PC-3 (cell line): Measurements from ENCODE around the gene GSTT2B. TPM values are rescaled to one million over a fixed set of nuclear protein-coding genes. Genes with fewer than 3 reads are reported as not detected.

Source experiments
- ATAC-seq: fragments of 200-7000 bp; cut with Tn5 transposase; 2 replicates; pipeline ENCODE4 v1.9.1; 2020; ENCODE audit warnings: mild to moderate bottlenecking, moderate library complexity
- BruUV-seq: library from RNA; stranded (reverse); fragments of 400-500 nt; replicated peaks from 2 replicates; lab custom pipeline; 2021; lab: Mats Ljungman, UMichigan
- CTCF ChIA-PET: fragments of 300-600 bp; sonication (Branson Sonifier 250); formaldehyde crosslinking; loops from one replicate; lab custom pipeline; 2022; ENCODE audit warnings: antibody characterized with exemption; lab: Charles Lee
- POLR2A ChIA-PET: fragments of 300-600 bp; sonication (Branson Sonifier 250); formaldehyde crosslinking; loops from one replicate; lab custom pipeline; 2022; ENCODE audit warnings: antibody characterized with exemption; ENCODE audit not compliant: unreplicated experiment; lab: Charles Lee
- DNase-seq: peaks from one replicate; pipeline ENCODE4 v3.0.0-alpha.2; 2015
- H2AFZ ChIP-seq: fragments of 300-600 bp; sonication (generic); 2 replicates; pipeline ENCODE4 v1.6.0; 2016; ENCODE audit warnings: antibody characterized with exemption, low read length
- H3F3A ChIP-seq: fragments of 300-600 bp; sonication (generic); one replicate; pipeline ENCODE4 v1.6.0; 2017; ENCODE audit warnings: antibody characterized with exemption, low read length, control low read depth, mild to moderate bottlenecking; ENCODE audit not compliant: unreplicated experiment
- H3K27ac ChIP-seq: fragments of 300-600 bp; sonication (generic); 2 replicates; pipeline ENCODE4 v1.5.1; 2016; ENCODE audit warnings: mild to moderate bottlenecking, low read length
- H3K27me3 ChIP-seq: fragments of 300-600 bp; sonication (generic); 2 replicates; pipeline ENCODE4 v1.6.1; 2016; ENCODE audit warnings: low read length, mixed read lengths
- H3K36me3 ChIP-seq: fragments of 300-600 bp; sonication (generic); 2 replicates; pipeline ENCODE4 v1.6.1; 2016; ENCODE audit warnings: low read depth, mixed run types, low read length, mixed read lengths
- H3K4me1 ChIP-seq: fragments of 300-600 bp; sonication (generic); 2 replicates; pipeline ENCODE4 v1.5.1; 2016; ENCODE audit warnings: low read length; ENCODE audit not compliant: insufficient read depth
- H3K4me2 ChIP-seq: fragments of 300-600 bp; sonication (generic); 2 replicates; pipeline ENCODE4 v1.6.0; 2016; ENCODE audit warnings: low read length
- H3K4me3 ChIP-seq: fragments of 300-600 bp; sonication (generic); 2 replicates; pipeline ENCODE4 v1.5.1; 2016; ENCODE audit warnings: mild to moderate bottlenecking, low read length, mixed read lengths
- H3K79me2 ChIP-seq: fragments of 300-600 bp; sonication (generic); 2 replicates; pipeline ENCODE4 v1.6.1; 2017; ENCODE audit warnings: low read length, mixed read lengths
- H3K9ac ChIP-seq: fragments of 300-600 bp; sonication (generic); 2 replicates; pipeline ENCODE4 v1.6.0; 2016; ENCODE audit warnings: mild to moderate bottlenecking, low read length
- H3K9me2 ChIP-seq: fragments of 300-600 bp; sonication (generic); replicated peaks from 2 replicates; pipeline ENCODE4 v1.6.1; 2016; ENCODE audit warnings: mixed run types, low read length, mixed read lengths
- H3K9me3 ChIP-seq: fragments of 300-600 bp; sonication (generic); 2 replicates; pipeline ENCODE4 v1.6.1; 2016; ENCODE audit warnings: low read length, mixed read lengths
- H4K20me1 ChIP-seq: fragments of 300-600 bp; sonication (generic); 2 replicates; pipeline ENCODE4 v1.6.1; 2016; ENCODE audit warnings: low read length, mixed read lengths
- EZH2 ChIP-seq: fragments of 300-600 bp; sonication (generic); IDR thresholded peaks from one replicate; pipeline ENCODE4 v1.6.1; 2017; ENCODE audit warnings: antibody characterized with exemption, mild to moderate bottlenecking, low read length; ENCODE audit not compliant: unreplicated experiment
- EZH2phosphoT487 ChIP-seq: fragments of 300-600 bp; sonication (generic); IDR thresholded peaks from 2 replicates; pipeline ENCODE4 v1.6.1; 2018; ENCODE audit warnings: mild to moderate bottlenecking, antibody characterized with exemption, low read length, borderline replicate concordance
- intact Hi-C: fragments of 100-400 bp; cut with micrococcal nuclease; formaldehyde crosslinking; loops from 2 replicates; pipeline ENCODE4 v1.9.0; 2023
- total RNA-seq: library from RNA; depleted of rRNA; stranded (reverse); fragments of >200 nt; gene quantifications from 2 replicates; pipeline ENCODE4 v1.2.3, GENCODE V29; 2014
- TF ChIP-seq, protein P1 (sequence below): fragments of 300-600 bp; sonication (generic); conservative IDR thresholded peaks from 2 replicates; pipeline ENCODE4 v1.5.1; 2017; ENCODE audit warnings: antibody characterized with exemption, low read depth, mild to moderate bottlenecking, low read length

Gene GSTT2B
- total RNA-seq, 1 experiment from 2014 or later: 3.2 TPM

DNA sequence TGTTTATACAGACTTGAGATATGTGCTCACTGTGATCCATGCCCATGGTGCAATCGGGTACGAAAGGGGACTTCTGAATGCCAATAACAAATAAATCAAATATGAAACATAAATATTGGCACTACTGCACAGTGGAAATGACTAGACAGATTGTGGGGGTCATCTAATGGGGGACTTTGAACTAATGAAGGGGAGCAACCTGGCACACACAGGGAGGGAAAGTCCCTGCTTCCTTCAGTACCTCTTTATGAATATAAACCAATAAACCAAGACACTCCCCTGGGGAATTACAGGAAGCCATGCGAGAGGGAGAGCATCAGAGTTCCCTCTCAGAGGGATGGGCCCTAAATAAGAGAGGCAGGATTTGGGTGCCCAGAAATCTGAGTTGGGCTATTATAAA lies 45.7 kb downstream of the GSTT2B start:
- Histone ChIP-seq H3K36me3 (no peaks in the 10 kb centered on the region), H3K9ac (no peak overlapping the region), H3K27me3 (no peaks in the 10 kb centered on the region), H3K9me3 (no peaks in the 10 kb centered on the region), H3K4me2 (no peak overlapping the region), H3K4me1 (peaks cover 12% of the 10 kb centered on the region; the same call in 1 of the 2 replicates), H3K79me2 (no peaks in the 10 kb centered on the region), H4K20me1 (no peaks in the 10 kb centered on the region), H3K4me3 (no peak overlapping the region), H3K27ac (no peak overlapping the region), H2AFZ (no peak overlapping the region), H3F3A (no peaks in the 10 kb centered on the region), H3K9me2 (no peaks in the 10 kb centered on the region)
- TF ChIP-seq EZH2: no peak
- CTCF ChIA-PET: no interaction called here
- intact Hi-C loops: no loop called here
- no TSS peak for BruUV-seq
- DNase-seq: no peak
- POLR2A ChIA-PET: no interaction called here
- no peak for ATAC-seq

DNA sequence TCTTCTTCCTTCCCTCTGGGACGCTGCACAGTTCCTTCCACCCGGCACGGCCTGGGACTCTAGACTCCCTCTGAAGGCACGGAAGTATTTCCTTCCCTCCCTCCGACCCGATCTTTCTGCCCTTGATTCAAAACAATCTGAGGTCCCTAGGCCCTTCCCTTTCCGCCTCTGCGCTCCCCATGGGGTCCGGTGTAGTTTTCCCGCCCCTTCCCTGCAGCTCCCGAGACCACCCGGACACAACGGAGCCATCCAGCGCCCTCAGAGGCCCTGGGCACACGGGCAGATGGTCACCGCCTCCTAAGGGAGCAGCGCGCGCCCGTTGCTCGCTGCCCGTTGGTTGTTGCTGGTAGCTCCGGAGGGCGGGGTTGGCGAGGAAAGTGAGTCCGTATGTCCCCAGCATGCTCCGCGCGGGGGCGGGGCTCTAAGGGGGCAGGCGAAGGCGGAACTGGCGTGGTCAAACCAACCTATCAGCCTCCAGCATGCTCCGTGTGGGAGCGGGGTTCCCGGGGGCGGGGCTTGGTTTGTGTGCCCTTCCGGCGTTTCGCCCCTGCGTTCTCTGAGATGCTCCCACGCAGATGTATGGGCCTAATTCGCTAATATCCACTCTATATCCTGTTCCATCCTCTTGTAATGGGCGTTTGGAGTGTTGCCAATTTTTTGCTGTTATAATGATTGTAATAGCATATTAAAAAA lies 47.2 kb downstream of the GSTT2B start:
- intact Hi-C loops: no loop called here
- peak; percentile 95 for DNase-seq
- Histone ChIP-seq H3K4me2 (peak overlapping the region; percentile 91), H3K36me3 (no peaks in the 10 kb centered on the region), H3K79me2 (no peaks in the 10 kb centered on the region), H4K20me1 (no peaks in the 10 kb centered on the region), H3K4me1 (peaks cover 12% of the 10 kb centered on the region; the same call in 1 of the 2 replicates), H3K27me3 (no peaks in the 10 kb centered on the region), H3K4me3 (peak overlapping the region; percentile 75), H3K27ac (peak overlapping the region; percentile 47), H3F3A (no peaks in the 10 kb centered on the region), H3K9me2 (no peaks in the 10 kb centered on the region), H3K9ac (peak overlapping the region; percentile 96), H2AFZ (peak overlapping the region; percentile 82), H3K9me3 (no peaks in the 10 kb centered on the region)
- no TSS peak for BruUV-seq
- ChIA-PET CTCF (interaction anchor here (0.5 kb wide), 1 partner anchor 19 kb away, joined by 3 read pairs; the partner anchor contains the start of gene MIF), POLR2A (interaction anchor here (0.7 kb wide), 1 partner anchor 11 kb away, joined by 3 read pairs; no protein-coding TSS in a partner anchor)
- ATAC-seq: peak; percentile 97
- TF ChIP-seq, protein P1, sequence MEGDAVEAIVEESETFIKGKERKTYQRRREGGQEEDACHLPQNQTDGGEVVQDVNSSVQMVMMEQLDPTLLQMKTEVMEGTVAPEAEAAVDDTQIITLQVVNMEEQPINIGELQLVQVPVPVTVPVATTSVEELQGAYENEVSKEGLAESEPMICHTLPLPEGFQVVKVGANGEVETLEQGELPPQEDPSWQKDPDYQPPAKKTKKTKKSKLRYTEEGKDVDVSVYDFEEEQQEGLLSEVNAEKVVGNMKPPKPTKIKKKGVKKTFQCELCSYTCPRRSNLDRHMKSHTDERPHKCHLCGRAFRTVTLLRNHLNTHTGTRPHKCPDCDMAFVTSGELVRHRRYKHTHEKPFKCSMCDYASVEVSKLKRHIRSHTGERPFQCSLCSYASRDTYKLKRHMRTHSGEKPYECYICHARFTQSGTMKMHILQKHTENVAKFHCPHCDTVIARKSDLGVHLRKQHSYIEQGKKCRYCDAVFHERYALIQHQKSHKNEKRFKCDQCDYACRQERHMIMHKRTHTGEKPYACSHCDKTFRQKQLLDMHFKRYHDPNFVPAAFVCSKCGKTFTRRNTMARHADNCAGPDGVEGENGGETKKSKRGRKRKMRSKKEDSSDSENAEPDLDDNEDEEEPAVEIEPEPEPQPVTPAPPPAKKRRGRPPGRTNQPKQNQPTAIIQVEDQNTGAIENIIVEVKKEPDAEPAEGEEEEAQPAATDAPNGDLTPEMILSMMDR: no peak
- TF ChIP-seq EZH2 (no peak), EZH2phosphoT487 (no peak)

DNA sequence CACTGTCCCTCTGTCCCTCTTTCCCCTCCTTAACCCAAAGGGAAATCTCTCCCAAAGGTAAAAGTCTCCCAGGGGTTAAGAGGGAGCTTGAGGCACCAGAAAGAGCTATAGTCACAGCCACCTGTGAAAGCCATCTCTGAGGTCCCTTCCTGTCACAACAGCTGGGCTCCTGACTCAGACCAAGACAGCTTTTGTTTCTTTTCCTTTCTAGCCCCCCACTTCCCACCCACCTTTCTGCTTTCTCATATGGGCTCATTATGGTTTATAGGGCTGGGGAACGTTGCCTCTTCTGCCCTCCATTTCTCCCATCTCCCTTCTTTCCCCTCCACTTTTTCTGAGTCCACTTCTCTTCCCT lies 47.7 kb downstream of the GSTT2B start:
- Histone ChIP-seq H3K4me1 (peaks cover 12% of the 10 kb centered on the region; the same call in 1 of the 2 replicates), H2AFZ (peak overlapping the region; percentile 82), H3K27me3 (no peaks in the 10 kb centered on the region), H3K9ac (peak overlapping the region; percentile 96), H3K4me3 (peak overlapping the region; percentile 75), H3K27ac (peak overlapping the region; percentile 47), H3K9me3 (no peaks in the 10 kb centered on the region), H4K20me1 (no peaks in the 10 kb centered on the region), H3K36me3 (no peaks in the 10 kb centered on the region), H3K4me2 (peak overlapping the region; percentile 91), H3K79me2 (no peaks in the 10 kb centered on the region), H3K9me2 (no peaks in the 10 kb centered on the region), H3F3A (no peaks in the 10 kb centered on the region)
- ATAC-seq (no peak), DNase-seq (no peak)
- TF ChIP-seq EZH2phosphoT487: no peak
- TF ChIP-seq, protein P1: no peak
- TF ChIP-seq EZH2: no peak
- intact Hi-C loops: no loop called here
- ChIA-PET CTCF (interaction anchor here (0.5 kb wide), 1 partner anchor 19 kb away, joined by 3 read pairs; the partner anchor contains the start of gene MIF), POLR2A (interaction anchor here (0.7 kb wide), 1 partner anchor 10 kb away, joined by 3 read pairs; no protein-coding TSS in a partner anchor)
- BruUV-seq: TSS peak; percentile 33
